HUES6 (cell line): ENCODE measurements around the gene CLMP.
A peak's percentile ranks its signal among the peaks of the same experiment; 100 is the strongest.

Source experiments
- H3K27ac ChIP-seq: 2 replicates; pipeline ENCODE4 v1.7.0; 2013; ENCODE audit warnings: low read depth, mild to moderate bottlenecking, low read length, inconsistent platforms
- H3K27me3 ChIP-seq: 2 replicates; pipeline ENCODE4 v1.6.1; 2013; ENCODE audit warnings: low read length; ENCODE audit not compliant: control insufficient read depth, insufficient read depth
- H3K36me3 ChIP-seq: 2 replicates; pipeline ENCODE4 v1.6.1; 2013; ENCODE audit warnings: low read length; ENCODE audit not compliant: control insufficient read depth, insufficient read depth
- H3K4me1 ChIP-seq: 2 replicates; pipeline ENCODE4 v1.6.1; 2013; ENCODE audit warnings: low read length; ENCODE audit not compliant: control insufficient read depth, insufficient read depth
- H3K4me3 ChIP-seq: 2 replicates; pipeline ENCODE4 v1.5.1; 2013; ENCODE audit warnings: low read depth, low read length
- H3K9ac ChIP-seq: one replicate; pipeline ENCODE4 v1.6.1; 2013; ENCODE audit warnings: mild to moderate bottlenecking, low read length
- H3K9me3 ChIP-seq: 2 replicates; pipeline ENCODE4 v1.6.1; 2013; ENCODE audit warnings: low read depth, low read length; ENCODE audit not compliant: control insufficient read depth, insufficient read depth

The CLMP gene

DNA sequence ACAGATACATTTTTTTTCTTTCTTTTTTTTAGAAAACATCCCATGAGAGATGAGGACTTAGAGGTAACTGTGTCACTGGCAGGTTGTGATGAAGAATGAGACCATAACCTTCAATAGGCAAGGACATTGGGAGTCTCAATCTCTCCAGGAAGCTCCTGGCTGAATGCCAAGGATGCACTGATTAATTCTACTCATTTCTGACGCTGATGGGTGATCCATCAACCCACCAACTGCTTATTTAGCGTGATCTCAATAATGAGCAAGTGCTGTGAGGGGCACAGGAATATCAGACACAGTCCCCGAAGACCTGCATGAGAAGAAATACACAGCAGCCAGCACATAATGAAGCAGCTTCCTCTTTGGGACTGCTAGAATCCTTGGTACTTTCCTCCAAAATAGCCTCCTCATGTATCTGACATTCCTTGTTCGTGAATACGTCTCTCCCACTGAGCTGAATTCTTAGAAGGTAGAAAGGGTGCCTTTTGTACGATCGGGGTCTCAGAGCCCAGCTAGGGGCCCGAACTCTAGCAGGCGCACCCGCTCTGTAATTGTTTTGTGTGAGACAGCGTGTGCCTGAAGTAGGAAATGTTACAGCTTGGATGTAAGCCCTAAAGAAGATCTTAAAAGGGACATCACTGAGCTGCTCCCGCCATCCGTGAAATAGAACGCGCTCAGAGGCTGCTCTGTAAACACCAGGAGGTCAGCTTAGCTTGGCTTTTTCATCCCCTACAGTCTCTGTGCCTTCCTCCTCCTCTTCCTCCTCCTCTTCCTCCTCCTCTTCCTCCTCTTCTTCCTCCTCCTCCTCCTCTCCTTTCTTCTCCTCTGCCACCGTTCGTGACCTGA lies 7.2 kb downstream of the CLMP start:
- no peaks in the 10 kb centered on the region for H3K9me3 ChIP-seq
- peaks cover 55% of the 10 kb centered on the region for H3K4me1 ChIP-seq
- H3K9ac ChIP-seq = peak overlapping the region; percentile 30
- H3K36me3 ChIP-seq = no peaks in the 10 kb centered on the region; the same call in 1 of the 2 replicates
- H3K4me3 ChIP-seq = peak overlapping the region; percentile 2; the same call in 1 of the 2 replicates
- no peaks in the 10 kb centered on the region for H3K27me3 ChIP-seq
- H3K27ac ChIP-seq = no peak overlapping the region

DNA sequence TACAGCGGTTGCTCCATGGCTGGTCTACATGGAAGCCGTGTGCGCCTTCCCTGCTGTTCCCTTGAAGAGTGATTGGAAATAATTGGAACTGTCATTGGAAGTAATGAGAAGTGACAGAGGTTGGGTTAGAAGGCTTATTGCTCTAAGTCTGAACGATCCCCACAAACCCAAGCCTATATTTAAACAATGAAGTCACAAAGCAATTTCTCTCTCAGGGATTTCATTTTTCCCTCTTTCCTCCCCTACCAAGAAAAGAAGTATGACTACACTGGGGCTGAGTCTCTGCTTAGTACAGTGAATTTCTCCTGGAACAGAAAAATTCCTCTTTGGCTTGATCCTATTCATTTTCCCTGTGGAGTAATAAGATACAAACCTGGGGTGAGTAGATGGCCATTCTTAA lies 7.8 kb downstream of the CLMP start:
- H3K27me3 ChIP-seq = no peaks in the 10 kb centered on the region
- peaks cover 50% of the 10 kb centered on the region for H3K4me1 ChIP-seq
- H3K9ac ChIP-seq = no peak overlapping the region
- H3K27ac ChIP-seq = no peak overlapping the region
- H3K9me3 ChIP-seq = no peaks in the 10 kb centered on the region
- no peak overlapping the region for H3K4me3 ChIP-seq
- no peaks in the 10 kb centered on the region; the same call in 1 of the 2 replicates for H3K36me3 ChIP-seq

DNA sequence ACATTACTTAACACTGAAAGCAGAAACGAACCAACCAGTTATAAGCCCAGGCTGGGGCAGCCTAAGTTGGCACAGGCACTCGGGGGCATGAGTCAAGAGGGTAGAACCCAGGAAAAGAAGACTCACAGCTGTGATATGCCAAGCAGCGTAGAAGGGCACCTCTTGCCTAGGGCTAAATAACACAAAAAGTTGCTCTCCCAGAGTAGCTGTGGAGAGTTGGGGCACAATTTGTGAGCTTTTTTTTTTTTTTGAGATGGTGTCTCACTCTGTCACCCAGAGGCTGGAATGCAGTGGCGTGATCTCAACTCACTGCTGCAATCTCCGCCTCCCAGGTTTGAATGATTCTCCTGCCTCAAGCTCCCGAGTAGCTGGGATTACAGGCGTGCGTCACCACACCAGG lies 8.8 kb downstream of the CLMP start:
- Histone ChIP-seq H3K27me3 (no peaks in the 10 kb centered on the region), H3K9me3 (no peaks in the 10 kb centered on the region), H3K4me3 (no peak overlapping the region), H3K9ac (no peak overlapping the region), H3K4me1 (peaks cover 48% of the 10 kb centered on the region), H3K27ac (no peak overlapping the region), H3K36me3 (no peaks in the 10 kb centered on the region; the same call in 1 of the 2 replicates)

DNA sequence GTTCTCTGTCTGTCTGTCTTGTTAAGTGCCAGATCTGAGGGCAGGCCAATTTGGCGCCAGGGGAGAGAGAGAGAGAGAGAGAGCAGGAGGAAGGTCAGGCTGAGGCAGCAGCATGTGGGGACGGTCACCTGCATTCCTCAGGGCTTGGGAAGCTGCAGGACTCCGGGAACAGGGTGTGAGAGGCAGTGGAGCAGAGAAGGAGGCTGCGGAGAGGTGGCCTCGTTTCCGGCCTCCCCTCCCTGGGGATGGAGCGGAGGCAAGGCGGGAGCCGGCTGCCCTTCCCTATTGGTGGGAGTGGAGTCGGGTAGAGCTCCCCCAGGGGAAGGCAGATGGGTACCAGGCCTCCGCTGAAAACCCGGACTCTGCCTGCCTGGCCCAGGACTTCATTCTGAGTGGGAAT lies 9.7 kb downstream of the CLMP start:
- H3K36me3 ChIP-seq = no peaks in the 10 kb centered on the region; the same call in 1 of the 2 replicates
- H3K9me3 ChIP-seq = 0 out of 2 replicates have a peak, but pooled peaks cover 5% of the 10 kb centered on the region
- peaks cover 53% of the 10 kb centered on the region for H3K4me1 ChIP-seq
- H3K27me3 ChIP-seq = no peaks in the 10 kb centered on the region
- H3K4me3 ChIP-seq = peak overlapping the region; percentile 12; the same call in 1 of the 2 replicates
- H3K27ac ChIP-seq = no peak overlapping the region
- peak overlapping the region; percentile 35 for H3K9ac ChIP-seq

DNA sequence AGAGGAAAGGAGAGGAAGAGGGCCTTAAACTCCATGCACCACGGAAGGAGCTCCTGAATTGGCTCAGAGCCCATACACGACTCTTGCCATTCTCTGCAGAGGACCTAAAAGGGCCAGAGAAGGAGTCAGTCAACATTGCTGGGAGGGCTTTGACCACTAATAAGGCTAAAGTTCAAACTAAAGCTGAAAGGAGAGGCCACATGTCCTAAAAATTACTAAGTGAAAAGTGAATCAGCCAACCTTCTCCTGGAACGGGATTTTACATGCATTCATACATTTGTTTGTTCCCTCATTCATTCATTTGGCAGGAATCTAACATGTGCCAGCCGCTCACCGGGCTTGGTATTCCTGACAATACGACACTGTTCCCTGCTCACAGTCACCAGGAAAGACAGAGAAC lies 10.5 kb downstream of the CLMP start:
- Histone ChIP-seq H3K4me1 (peaks cover 54% of the 10 kb centered on the region), H3K9me3 (peaks cover 9% of the 10 kb centered on the region; the same call in 1 of the 2 replicates), H3K36me3 (no peaks in the 10 kb centered on the region; the same call in 1 of the 2 replicates), H3K9ac (no peak overlapping the region), H3K27me3 (no peaks in the 10 kb centered on the region), H3K4me3 (no peak overlapping the region), H3K27ac (no peak overlapping the region)

DNA sequence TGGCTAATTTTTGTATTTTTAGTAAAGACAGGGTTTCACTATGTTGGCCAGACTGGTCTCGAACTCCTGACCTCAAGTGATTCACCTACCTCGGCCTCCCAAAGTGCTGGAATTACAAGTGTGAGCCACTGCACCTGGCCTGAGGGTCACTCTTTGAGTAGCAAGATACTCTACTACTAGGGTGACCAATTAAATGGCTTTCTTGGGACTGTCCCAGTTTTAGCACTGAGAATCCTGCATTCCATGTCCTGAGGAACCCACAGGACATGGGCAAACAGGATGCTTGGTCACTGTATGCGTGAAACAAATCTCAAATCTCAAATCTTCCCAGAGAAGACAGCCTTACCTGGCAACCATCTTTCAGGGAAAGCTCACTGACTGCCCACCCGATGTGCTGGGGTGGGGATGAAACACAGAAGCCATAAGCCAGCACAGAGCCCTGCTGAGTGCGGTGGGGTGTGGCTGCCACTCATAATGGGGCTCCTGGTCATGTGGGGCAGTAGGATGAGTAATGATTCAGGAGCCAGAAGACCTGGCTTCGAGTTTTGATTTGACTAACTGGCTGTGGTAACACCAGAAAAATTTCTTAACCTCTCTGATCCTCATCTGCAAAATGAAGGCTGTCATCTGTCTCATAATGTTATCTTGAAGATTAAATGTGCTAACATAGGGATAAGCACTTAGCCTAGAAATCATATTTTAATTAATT lies 11.5 kb downstream of the CLMP start:
- no peak overlapping the region for H3K4me3 ChIP-seq
- H3K27ac ChIP-seq = no peak overlapping the region
- peaks cover 54% of the 10 kb centered on the region for H3K4me1 ChIP-seq
- H3K9ac ChIP-seq = no peak overlapping the region
- H3K27me3 ChIP-seq = no peaks in the 10 kb centered on the region
- peaks cover 9% of the 10 kb centered on the region; the same call in 1 of the 2 replicates for H3K9me3 ChIP-seq
- H3K36me3 ChIP-seq = no peaks in the 10 kb centered on the region; the same call in 1 of the 2 replicates

DNA sequence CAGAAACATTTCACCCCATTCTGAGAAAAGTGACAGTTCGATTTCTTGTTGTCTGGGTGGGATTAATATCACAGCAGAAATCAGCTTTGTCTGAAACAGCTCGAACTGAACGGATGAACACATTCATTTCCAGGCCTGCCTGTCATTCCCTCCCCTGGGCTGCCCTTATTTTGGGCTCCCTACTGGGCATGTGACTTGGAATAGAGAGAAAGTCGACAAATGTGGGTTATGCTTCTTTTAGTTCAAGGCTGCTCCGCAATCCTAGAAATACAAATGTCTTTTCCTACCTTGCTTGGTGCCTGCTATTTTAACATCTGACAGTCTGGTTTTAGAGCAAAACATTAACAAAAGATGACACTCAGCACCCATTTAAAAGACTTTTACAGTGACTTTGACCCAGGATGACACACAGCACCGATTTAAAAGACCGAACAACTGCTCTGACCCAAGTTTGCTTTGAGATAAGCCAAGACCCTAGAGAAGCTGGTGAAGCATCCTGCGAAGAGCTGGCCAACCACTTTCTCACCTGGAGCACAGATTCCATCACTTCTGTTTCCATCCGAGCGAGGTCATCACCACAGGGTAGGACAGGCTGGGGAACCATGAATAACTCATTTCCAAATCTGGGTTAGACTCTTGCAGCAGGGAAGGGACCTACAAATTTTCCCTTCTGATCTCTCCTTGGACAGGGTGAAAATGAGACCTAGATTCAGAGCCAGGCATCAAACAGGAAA lies 13.1 kb downstream of the CLMP start:
- Histone ChIP-seq H3K27me3 (no peaks in the 10 kb centered on the region), H3K4me1 (peaks cover 50% of the 10 kb centered on the region), H3K4me3 (no peak overlapping the region), H3K9me3 (peaks cover 9% of the 10 kb centered on the region; the same call in 1 of the 2 replicates), H3K36me3 (no peaks in the 10 kb centered on the region; the same call in 1 of the 2 replicates), H3K9ac (no peak overlapping the region), H3K27ac (no peak overlapping the region)

DNA sequence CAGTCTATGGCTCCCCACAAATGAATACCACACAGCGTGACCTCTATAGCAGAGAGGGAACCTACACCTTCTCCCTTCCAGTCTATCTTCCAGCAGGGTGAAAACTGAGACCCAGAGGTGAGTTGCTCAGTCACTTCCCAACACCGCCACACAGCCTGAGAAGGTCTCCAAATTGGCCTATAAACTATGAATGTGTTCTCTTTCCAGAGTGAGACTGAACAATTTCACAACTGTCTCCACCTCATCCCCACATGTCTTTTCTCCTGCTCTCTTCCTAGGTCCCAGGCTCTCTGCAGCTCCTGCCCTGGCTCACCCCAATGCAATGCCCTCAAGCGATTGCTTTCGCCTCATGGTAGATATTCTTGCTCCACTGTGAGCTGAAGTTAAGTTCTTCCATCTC lies 14.0 kb downstream of the CLMP start:
- Histone ChIP-seq H3K4me3 (no peak overlapping the region), H3K9ac (no peak overlapping the region), H3K27ac (no peak overlapping the region), H3K9me3 (peaks cover 9% of the 10 kb centered on the region; the same call in 1 of the 2 replicates), H3K36me3 (no peaks in the 10 kb centered on the region; the same call in 1 of the 2 replicates), H3K4me1 (peaks cover 50% of the 10 kb centered on the region), H3K27me3 (no peaks in the 10 kb centered on the region)

DNA sequence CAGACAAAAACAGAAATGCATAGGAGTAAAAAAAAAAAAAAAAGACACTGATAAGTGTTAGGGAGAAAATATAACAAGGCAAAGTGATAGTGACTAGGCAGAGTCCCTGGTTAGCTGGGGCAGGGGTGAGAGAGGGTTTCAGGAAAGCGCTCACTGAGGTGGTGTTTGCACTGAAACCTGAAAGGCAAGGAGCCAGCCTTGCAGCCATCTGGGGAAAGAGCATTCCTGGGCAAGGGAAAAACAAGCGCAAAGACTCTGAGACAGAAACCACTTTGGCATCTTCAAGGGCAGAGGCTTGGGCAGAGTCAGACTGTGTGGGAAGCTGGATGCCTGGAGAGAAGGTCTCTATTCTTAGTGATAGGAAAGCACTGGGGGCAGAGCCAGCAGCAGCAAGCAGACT lies 14.5 kb downstream of the CLMP start:
- peaks cover 47% of the 10 kb centered on the region for H3K4me1 ChIP-seq
- H3K36me3 ChIP-seq = no peaks in the 10 kb centered on the region; the same call in 1 of the 2 replicates
- no peak overlapping the region for H3K27ac ChIP-seq
- H3K27me3 ChIP-seq = no peaks in the 10 kb centered on the region
- H3K9me3 ChIP-seq = peaks cover 9% of the 10 kb centered on the region; the same call in 1 of the 2 replicates
- H3K4me3 ChIP-seq = no peak overlapping the region
- no peak overlapping the region for H3K9ac ChIP-seq

DNA sequence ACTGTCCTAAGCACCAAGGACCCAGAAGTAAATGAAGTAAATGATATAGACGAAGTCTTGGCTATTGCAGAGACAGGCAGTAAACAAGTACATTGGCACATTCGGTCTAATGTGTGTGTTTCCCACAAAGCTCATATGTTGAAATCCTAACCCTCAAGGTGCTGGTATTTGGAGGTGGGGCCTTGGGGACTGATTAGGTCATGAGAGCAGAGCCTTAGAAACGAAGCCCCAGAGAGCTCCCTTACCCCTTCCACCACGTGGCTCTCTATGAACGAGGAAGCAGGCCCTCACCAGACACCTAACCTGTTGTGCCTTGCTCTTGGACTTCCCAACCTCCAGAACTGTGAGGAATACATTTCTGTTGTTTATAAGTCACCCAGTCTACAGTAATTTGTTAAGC lies 14.9 kb downstream of the CLMP start:
- Histone ChIP-seq H3K36me3 (no peaks in the 10 kb centered on the region; the same call in 1 of the 2 replicates), H3K9ac (no peak overlapping the region), H3K4me1 (peaks cover 45% of the 10 kb centered on the region), H3K4me3 (no peak overlapping the region), H3K27ac (no peak overlapping the region), H3K27me3 (no peaks in the 10 kb centered on the region), H3K9me3 (peaks cover 9% of the 10 kb centered on the region; the same call in 1 of the 2 replicates)
